Measurements from ENCODE around the gene THSD1. TPM values are rescaled to one million over a fixed set of nuclear protein-coding genes. Genes with fewer than 3 reads are reported as not detected.
A peak's percentile ranks its signal among the peaks of the same experiment; 100 is the strongest.

THSD1 gene
- total and polyA plus RNA-seq, 10 of the 15 experiments (the other 5 are each of a cell fraction or from before 2014, with no cell fraction given), result 0.03 to 0.20 (median 0.13) TPM; not detected in 2

DNA sequence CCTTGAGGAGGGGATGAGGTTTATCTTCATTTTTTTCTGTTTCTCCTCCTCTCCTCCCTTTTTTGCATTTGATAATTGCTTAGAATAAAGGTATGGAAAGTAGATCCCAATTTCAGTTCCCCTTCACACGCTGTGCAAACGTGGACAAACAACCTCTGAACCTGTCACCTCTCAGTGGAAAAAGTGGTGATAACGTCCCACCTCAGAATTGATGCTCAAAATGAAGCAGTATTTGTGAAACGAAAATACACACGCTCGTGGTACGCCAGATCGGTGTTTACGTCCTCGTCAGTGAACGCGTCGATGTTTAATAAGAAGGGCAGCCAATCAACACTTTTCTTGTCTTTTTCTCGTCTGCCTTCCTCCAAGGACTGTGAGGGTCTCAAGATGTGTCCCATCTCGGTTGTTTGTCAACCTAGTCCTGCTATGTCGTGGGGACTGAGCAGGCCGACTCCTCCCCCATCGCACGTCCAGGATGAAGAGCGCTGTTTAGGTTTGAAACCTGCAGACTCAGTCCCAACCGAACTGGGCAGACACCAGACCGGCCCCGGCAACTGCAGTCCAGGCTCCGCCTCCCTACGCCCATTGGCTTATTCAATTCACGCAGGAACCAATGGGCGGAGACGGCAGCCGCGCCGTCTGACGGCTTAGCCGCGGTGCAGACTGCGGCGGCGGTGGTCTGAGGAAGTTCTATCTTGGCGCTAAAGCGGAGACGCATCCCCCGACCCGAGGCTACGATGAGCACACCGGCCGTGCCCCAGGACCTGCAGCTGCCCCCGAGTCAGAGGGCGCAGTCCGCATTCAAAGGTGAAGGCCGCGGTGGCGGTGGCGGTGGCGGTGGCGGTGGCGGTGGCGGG lies 49.1 kb upstream of the THSD1 start, which contains the start of gene CKAP2 (continued):
- TF ChIP-seq FOS (IDR thresholded peaks at IDR 0.05; ENCODE audit: borderline replicate concordance, extremely low read depth, insufficient read length) (peak; percentile 52), BCL11A (IDR thresholded peaks at IDR 0.05; ENCODE audit: low read depth, low read length) (no peak), TCF12 (IDR thresholded peaks at IDR 0.05; ENCODE audit: low read depth, low read length) (0 out of 2 replicates have a peak, but pooled peaks have one; percentile 18), SMAD5 (IDR thresholded peaks at IDR 0.05; ENCODE audit: low read depth) (0 out of 2 replicates have a peak, but pooled peaks have one; percentile 58), POLR2A (IDR thresholded peaks at IDR 0.05; ENCODE audit: low read depth, low read length) (peak; percentile 96), MEF2B (IDR thresholded peaks at IDR 0.05; ENCODE audit: partially characterized antibody, poor library complexity, severe bottlenecking) (peak; percentile 72), FOXK2 (IDR thresholded peaks at IDR 0.05) (peak; percentile 93), SRF (IDR thresholded peaks at IDR 0.05; ENCODE audit: low read depth in 2 of 2, low read length in 2 of 2) (no peak), MTA2 (IDR thresholded peaks at IDR 0.05; ENCODE audit: low read depth) (peak; percentile 90), NR2C1 (IDR thresholded peaks at IDR 0.05) (peak; percentile 50; the same call in 1 of the 2 replicates), BMI1 (IDR thresholded peaks at IDR 0.05; ENCODE audit: borderline replicate concordance) (0 out of 2 replicates have a peak, but pooled peaks have one; percentile 66), ZBTB11 (CRISPR knock-in tag; IDR thresholded peaks at IDR 0.05) (no peak), HCFC1 (IDR thresholded peaks at IDR 0.05; ENCODE audit: low read length) (no peak), TAF1 (IDR thresholded peaks at IDR 0.05; ENCODE audit: borderline replicate concordance, low read depth, low read length) (peak; percentile 86), CBFB (IDR thresholded peaks at IDR 0.05; ENCODE audit: low read depth) (peak; percentile 76), ESRRA (IDR thresholded peaks at IDR 0.05; ENCODE audit: low read length) (no peak), NR2C2 (IDR thresholded peaks at IDR 0.05; ENCODE audit: borderline replicate concordance, control insufficient read depth, insufficient read length, low read depth) (no peak), SIX5 (IDR thresholded peaks at IDR 0.05; ENCODE audit: low read depth, low read length, severe bottlenecking) (no peak), RUNX3 (IDR thresholded peaks at IDR 0.05; ENCODE audit: low read length) (peak; percentile 40; the same call in 1 of the 2 replicates), DPF2 (IDR thresholded peaks at IDR 0.05) (peak; percentile 37), STAT1 (conservative IDR thresholded peaks at IDR 0.05) (no peak), ZNF217 (IDR thresholded peaks at IDR 0.05) (no peak), LARP7 (IDR thresholded peaks at IDR 0.05) (no peak), SMAD1 (IDR thresholded peaks at IDR 0.05; ENCODE audit: low read depth, partially characterized antibody) (peak; percentile 53)
- TF ChIP-seq, protein P1, sequence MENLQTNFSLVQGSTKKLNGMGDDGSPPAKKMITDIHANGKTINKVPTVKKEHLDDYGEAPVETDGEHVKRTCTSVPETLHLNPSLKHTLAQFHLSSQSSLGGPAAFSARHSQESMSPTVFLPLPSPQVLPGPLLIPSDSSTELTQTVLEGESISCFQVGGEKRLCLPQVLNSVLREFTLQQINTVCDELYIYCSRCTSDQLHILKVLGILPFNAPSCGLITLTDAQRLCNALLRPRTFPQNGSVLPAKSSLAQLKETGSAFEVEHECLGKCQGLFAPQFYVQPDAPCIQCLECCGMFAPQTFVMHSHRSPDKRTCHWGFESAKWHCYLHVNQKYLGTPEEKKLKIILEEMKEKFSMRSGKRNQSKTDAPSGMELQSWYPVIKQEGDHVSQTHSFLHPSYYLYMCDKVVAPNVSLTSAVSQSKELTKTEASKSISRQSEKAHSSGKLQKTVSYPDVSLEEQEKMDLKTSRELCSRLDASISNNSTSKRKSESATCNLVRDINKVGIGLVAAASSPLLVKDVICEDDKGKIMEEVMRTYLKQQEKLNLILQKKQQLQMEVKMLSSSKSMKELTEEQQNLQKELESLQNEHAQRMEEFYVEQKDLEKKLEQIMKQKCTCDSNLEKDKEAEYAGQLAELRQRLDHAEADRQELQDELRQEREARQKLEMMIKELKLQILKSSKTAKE (IDR thresholded peaks at IDR 0.05; ENCODE audit: low read depth, poor library complexity, severe bottlenecking), result peak; percentile 59
- TF ChIP-seq, protein P2, sequence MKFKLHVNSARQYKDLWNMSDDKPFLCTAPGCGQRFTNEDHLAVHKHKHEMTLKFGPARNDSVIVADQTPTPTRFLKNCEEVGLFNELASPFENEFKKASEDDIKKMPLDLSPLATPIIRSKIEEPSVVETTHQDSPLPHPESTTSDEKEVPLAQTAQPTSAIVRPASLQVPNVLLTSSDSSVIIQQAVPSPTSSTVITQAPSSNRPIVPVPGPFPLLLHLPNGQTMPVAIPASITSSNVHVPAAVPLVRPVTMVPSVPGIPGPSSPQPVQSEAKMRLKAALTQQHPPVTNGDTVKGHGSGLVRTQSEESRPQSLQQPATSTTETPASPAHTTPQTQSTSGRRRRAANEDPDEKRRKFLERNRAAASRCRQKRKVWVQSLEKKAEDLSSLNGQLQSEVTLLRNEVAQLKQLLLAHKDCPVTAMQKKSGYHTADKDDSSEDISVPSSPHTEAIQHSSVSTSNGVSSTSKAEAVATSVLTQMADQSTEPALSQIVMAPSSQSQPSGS (IDR thresholded peaks at IDR 0.05; ENCODE audit: low read length), result no peak; the same call in 1 of the 2 replicates
